OCI-LY7 (cell line): Measurements from ENCODE around the gene FIP1L1.

Source experiments
- EZH2phosphoT487 ChIP-seq: fragments of 200-600 bp; sonication (generic); IDR thresholded peaks from 2 replicates; pipeline ENCODE4 v1.6.1; 2018; ENCODE audit warnings: low read depth, borderline replicate concordance, mild to moderate bottlenecking, mixed run types, antibody characterized with exemption, low read length, moderate library complexity, mixed read lengths
- TF ChIP-seq, protein P1 (sequence below): fragments of 200-600 bp; sonication (generic); conservative IDR thresholded peaks from 2 replicates; pipeline ENCODE4 v1.5.1; 2014; ENCODE audit warnings: mild to moderate bottlenecking, antibody characterized with exemption, low read length, moderate library complexity, mixed read lengths

DNA sequence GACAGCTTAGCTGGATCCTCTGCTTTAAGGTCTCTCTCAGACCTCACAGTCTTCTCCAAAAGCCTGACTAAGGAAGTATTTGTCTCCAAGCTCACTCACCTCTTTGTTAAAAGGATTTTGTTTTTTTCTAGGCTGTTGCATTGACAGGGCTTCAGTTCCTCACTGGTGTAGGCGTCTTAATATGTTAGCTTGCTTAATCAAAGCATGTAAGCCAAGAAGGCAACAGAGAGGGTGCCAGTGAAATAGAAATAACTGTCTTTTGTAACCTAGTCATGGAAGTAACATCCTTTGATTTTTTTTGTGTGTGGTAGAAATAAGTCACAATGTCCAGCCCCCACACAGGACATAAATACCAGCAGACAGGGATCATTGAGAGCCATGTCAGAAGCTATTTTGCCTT is 58.8 kb downstream of the FIP1L1 start:
- TF ChIP-seq, protein P1, sequence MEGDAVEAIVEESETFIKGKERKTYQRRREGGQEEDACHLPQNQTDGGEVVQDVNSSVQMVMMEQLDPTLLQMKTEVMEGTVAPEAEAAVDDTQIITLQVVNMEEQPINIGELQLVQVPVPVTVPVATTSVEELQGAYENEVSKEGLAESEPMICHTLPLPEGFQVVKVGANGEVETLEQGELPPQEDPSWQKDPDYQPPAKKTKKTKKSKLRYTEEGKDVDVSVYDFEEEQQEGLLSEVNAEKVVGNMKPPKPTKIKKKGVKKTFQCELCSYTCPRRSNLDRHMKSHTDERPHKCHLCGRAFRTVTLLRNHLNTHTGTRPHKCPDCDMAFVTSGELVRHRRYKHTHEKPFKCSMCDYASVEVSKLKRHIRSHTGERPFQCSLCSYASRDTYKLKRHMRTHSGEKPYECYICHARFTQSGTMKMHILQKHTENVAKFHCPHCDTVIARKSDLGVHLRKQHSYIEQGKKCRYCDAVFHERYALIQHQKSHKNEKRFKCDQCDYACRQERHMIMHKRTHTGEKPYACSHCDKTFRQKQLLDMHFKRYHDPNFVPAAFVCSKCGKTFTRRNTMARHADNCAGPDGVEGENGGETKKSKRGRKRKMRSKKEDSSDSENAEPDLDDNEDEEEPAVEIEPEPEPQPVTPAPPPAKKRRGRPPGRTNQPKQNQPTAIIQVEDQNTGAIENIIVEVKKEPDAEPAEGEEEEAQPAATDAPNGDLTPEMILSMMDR, result no peak
- TF ChIP-seq EZH2phosphoT487, result no peak
